NCI-H774 (cell line): ENCODE results near the gene MYH11.
A peak's percentile ranks its signal among the peaks of the same experiment; 100 is the strongest.

ENCODE experiments used
- DNase-seq: peaks from one replicate; lab custom pipeline; 2025; lab: John Stamatoyannopoulos, UW

Gene MYH11

DNA sequence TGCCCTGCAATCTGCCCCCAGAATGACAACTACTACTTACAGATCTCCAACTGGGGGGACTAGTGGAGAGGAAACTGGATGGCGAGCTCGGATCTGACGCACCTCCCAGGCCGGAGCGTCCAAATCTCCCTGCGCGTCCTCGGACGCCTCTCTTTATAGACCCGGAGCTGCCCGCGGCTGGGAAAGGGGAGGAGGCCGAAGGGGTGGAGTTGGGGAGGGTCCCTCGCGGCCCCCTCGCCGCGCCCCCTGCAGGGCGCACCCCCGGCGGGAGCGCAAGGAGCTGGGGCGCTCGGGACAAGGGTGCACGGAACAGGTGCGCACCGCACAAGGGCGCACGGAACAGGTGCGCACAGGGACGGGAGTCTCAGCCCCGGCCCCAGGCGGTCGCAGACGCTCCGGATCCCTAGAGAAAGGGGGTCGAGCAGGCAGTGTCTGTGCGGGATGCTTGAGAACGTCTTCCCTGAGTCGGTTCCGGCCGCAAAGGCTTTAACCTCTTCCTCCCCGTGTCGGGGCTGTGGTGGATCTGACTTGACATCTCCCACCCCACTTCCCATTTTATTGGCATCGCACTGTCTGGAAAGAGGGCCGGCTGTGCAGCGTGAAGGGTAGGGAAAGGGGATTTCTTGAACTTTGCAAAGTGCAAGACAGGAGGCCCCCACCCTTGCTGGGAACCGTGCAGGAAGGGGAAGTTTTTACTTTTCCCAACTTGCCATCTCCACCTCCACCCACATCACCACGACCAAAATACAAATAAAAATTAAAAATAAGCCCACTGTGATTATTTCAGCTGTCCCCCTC is at the start of gene MYH11:
MYH11 (minus strand) TSS at position 128 of the 798 bp plus-strand sequence. CDS start 18,776 bp downstream, outside the sequence.
- no peak for DNase-seq

DNA sequence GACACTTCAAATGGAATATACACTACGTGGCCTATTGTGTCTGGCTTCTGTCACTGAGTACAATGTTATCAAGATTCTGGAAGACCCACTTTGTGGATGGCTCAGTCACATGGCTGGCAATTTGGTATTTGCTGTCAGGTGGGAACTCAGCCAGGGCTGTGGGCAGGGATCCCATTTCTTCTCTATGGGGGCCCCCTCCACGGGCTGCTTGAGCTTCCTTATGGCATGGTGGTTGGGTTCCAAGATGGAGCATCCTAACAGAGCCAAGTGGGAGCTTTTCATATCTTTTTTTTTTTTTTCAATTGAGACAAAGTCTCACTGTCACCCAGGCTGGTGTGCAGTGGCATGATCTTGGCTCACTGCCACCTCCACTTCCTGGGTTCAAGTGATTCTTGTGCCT is 49.6 kb upstream of the MYH11 start:
- DNase-seq = no peak

DNA sequence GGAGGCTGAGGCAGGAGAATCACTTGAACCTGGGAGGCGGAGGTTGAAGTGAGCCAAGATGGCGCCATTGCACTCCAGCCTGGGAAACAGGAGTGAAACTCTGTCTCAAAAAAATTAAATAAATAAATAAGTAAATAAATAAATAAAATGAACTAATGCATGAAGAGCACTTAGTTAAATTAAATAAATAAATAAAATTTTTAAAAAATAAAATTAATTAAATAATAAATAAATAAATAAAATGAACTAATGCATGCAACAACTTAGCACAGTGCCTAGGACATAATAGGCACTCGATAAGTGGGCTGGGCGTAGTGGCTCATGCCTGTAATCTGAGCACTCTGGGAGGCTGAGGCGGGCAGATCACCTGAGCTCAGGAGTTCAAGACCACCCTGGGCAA is 47.1 kb upstream of the MYH11 start:
- DNase-seq = no peak

DNA sequence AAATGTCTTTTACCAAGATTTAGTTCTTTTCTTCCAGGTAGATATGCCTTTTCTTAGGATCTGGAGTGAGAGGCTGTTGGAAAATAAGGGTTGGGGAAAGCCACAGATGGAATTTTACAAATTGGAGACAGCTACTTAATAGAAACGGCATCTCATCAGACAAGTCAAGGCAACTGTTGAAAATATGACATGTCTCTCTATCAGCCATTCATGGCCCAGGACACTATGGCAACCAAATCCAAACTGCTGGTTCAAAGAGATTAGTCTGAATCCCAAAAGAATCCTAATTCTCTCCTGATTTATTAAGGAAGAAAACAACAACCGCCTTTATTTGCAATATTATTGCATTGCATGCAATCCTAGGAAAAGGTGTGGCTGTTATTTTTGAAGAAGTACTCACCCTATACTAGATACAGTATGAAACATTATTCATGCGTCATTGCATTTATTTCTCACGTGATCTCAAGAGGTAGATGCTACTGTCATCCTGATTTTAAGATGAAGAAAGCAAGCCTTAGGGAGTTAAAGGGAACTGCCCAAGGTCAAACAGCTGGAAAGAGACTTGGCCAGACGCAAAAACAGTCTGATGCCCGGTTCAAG is 44.2 kb upstream of the MYH11 start:
- DNase-seq = no peak

DNA sequence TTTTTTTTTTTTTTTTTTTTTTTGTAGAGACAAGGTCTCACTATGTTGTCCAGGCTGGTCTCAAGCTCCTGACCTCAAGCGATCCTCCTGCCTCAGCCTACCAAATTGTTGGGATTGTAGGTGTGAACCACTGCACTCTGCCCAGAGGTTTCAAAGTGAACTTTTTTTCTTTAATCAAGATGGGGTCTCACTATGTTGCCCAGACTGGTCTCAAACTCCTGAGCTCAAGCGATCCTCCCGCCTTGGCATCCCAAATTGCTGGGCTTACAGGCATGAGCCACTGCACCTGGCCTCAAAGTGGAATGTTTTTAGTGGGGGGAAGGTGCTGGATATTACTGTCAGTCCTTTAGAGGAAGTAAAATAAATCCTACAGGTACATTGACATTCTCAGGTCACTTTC is 43.5 kb upstream of the MYH11 start:
- no peak for DNase-seq

DNA sequence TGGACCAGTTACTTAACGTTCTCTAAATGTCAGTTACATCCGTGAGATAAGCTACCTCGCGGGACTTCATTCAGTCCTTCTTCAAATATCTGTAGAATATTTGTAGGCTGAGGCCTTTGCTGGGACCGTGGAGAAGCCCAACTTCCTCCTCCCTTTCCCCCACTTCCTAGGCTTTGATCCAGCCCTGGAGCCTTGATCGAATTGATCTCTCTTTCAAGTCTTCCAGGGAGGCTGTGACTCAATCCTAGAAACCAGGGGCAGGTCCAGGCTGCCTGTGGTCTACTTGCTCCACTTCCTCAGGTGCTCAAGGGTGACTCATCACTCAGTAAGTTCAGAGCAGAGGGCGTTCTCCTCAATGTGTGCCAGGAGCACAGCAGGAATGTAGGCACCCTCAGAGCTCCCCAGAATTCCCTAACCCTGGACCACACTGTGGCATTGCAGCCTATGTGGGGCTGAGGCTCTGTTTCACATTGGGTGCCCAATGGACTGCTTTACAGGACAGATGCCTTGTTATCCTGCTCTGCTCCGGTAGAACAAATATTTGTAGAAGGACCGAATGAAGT is 42.8 kb upstream of the MYH11 start:
- DNase-seq = no peak

DNA sequence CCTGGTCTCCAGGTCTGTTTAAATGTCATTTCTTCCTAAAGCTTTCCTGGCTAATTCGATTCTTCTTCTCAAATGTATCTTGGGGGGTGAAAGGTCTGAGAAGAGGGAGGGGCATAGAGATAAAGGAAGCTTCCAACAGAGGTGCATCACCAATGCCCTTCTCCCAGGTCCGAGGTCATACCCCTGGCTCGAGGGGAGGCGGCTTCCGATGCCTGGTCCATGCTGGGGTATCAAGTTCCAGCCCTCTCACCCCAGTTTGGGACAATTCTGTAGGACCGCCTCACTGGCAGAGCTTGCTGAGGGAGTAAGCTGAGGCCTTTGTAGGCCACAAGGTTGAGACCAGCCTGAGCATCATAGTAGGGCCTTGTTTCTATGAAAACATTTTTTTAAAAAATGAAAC is 41.8 kb upstream of the MYH11 start:
- no peak for DNase-seq

DNA sequence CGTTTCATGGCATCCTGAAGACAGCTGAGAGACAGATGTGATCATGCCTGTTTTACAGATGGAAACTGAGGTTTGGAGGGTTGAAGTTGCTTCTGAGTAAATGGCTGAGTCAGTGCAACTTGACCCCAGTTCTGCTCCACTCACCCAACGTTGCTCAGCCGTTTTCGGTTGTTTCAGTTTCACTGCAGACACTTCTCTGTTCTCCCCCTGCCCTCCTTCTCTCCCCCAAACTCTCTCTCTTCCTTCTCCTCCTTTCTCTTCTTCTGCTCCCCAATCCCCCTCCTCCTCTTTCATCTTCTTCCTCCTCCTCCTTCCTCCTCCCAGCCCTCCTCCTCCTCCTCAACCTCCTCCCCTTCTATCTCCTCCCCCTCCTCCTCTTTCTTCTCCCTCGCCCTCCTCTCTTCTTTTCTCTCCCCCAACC is 41.0 kb upstream of the MYH11 start:
- DNase-seq = no peak

DNA sequence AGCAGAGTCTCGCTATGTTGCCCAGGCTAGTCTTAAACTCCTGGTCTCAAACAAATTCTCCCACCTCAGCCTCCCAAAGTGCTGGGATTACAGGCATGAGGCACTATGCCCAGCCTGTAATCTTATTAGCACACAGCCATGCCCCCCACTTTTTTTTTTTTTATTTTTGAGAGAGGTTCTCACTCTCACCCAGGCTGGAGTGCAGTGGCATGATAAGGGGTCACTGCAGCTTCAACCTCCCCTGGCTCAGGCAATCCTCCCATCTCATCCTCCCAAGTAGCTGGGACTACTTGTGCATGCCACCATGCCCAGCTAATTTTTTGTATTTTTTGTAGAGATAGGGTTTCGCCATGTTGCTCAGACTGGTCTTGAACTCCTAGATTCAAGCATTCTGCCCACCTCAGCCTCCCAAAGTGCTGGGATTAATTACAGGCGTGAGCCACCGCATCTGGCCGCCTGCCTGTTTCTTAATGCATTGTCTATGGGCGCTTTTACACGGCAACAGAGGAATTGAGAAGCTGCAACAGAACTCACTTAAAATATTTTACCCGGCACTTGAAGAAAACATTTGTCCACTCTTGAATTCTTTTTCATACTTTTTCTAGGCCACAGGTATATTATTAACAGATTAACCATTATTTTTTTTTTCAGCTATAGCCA is 40.4 kb upstream of the MYH11 start:
- DNase-seq = no peak

DNA sequence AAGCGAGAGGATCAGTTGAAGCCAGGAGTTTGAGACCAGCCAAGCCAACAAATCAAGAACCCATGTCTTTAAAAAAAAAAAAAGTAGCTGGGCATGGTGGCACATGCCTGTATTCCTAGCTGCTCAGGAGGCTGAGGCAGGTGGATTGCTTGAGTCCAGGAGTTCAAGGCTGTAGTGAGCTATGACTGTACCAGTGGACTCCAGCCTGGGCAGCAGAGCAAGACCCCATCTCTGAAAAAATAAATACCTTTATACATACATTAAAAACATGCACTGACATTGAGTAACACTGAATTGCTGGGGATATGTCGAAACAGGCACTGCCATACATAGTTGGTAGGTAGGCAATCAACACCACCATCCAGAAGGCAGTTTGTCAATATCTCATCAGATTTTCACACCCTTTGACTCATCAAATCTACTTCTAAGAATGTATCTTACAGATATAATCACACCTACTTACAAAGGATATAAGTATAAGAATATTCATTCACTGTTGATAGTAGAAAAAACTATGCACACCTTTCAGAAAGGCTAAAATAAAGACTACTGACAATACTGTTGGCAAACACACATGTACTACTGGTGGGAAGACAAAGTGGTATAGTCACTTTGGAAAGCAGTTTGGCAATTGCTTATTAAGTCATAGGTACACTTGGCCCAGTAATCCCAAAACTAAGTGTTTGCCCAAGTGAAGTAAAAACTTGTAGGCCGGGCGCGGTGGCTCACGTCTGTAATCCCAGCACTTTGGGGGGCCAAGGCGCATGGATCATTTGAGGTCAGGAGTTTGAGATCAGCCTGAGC is 37.9 kb upstream of the MYH11 start:
- DNase-seq = no peak

DNA sequence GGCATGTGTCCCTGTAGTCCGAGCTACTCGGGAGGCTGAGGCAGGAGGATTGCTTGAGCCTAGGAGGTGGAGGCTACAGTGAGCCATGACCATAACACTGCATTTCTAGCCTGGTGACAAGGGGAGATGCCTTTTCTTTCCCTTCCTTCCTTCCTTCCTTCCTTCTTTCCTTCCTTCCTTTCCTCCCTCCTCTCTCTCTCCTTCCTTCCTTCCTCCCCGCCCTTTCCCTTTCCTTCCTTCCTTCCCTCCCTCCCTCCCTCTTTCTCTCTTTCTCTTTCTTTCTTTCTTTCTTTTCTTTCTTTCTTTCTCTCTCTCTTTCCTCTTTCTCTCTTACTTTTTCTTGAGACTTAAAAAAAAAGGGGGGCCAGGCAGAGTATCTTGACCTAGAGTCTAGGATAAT is 34.7 kb upstream of the MYH11 start:
- no peak for DNase-seq

DNA sequence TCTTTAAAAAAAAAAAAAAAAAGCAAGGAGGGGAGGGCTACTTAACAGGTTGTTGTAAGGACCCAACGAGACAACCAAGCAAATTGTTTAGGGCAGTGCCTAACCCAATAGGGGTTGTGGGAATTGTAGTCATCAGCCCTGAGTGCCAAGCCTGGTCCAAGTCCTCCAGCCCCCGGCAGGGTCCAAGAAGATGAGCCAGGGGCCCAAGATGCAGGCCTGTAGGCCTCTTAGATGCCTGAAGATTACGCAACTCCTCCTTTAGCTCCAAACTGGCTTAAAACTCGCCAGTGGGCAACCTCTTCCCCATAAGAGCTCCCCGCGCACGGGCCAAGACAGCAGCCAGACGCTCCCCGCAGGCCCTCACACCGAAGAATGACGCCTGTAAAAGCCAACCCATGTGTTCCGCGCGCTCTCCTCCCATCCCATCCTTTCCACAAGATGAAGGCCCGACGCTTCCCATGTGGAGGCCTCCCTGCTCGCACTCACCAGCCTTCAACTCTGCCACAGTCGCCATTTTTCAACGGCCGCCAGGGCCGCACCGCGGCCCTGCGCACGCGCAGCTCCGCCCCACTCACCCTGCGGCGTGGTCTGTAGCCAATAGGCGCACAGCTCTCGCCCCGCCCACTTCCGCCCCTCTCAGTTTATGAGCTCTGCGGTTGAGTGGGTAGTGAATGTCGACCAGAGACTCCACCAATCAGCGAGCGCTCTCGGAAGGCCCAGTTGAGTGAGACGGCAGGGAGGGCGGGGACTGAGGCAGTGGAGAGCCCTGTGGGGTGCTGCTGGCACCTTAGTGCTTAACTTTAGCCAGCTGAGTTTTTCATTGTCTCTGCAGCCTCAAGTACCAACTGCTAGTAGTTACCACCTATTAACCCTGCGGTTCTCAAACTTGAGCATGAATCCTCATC is 31.5 kb upstream of the MYH11 start, which contains the start of gene CEP20:
CEP20 (minus strand) TSS at position 532 of the 905 bp plus-strand sequence; CDS start at position 514, 18 bp downstream.
- DNase-seq = peak; percentile 98

DNA sequence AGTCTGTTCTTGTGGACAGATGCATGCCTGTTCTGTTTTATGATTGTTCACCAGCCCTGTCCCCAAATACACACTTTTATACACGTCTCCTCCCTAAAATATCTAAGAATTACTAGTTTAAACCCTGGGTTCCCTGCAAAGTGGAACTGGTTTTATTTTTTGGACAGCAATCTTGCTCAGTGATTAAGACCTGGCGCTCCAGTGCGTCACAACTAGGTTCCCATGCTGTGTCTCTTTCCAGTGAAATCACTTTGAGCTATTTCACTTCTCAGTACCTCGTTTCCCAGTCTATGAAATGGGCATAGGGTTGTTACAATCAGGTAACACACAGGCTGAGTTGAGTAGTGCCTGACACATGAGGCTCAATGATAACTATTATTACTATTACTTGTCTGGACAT is 30.5 kb upstream of the MYH11 start:
- DNase-seq = no peak

DNA sequence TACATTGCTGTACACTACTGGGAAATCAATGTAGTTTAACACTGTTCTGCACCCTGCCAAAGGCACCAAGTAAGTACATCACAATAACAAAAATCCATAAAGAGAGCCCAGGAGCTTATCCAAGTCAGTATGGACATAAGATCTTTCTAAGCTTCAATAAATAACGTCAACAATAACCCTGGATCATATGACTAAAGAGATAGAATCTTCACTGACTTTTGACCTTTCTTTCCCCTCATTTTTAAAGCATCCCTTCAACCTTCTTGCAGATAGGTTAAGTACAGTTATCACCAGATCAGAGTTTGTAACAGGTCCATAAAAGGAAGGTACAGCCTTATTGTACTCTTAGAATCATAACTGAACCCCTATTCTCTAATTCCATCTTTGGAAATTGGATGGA is 29.2 kb upstream of the MYH11 start:
- no peak for DNase-seq

DNA sequence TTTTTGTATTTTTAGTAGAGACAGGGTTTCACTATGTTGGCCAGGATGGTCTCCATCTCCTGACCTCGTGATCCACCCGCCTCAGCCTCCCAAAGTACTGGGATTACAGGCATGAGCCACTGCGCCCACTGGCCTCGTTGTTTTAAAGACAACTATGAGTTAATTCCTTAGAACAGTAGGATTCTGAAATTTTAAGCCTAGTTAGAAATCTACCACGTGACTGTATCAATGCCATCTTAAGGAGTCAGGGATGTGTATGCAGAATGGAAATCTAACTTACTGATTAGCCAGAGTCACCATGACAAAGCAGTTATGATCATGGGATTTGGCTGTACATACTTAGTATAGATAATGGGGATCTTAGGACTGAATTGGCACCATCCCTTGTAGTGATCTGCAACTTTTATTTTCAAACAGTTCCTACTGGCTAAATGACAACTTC is 28.8 kb upstream of the MYH11 start:
- no peak for DNase-seq

DNA sequence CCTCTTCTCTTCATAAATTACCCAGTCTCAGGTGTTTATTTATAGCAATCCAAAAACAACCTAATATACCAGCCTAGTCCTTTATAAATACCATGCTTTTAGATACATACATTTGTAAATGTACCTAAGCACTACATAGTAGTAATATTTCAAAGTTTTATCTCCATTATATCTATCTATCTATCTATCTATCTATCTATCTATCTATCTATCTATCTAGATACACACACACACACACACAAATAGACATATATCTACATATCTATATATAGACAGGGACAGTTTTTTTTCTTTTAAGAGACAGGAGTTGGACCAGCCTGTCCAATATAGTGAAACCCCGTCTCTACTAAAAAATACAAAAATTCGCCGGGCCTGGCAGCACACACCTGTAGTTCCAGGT is 25.7 kb upstream of the MYH11 start:
- no peak for DNase-seq

DNA sequence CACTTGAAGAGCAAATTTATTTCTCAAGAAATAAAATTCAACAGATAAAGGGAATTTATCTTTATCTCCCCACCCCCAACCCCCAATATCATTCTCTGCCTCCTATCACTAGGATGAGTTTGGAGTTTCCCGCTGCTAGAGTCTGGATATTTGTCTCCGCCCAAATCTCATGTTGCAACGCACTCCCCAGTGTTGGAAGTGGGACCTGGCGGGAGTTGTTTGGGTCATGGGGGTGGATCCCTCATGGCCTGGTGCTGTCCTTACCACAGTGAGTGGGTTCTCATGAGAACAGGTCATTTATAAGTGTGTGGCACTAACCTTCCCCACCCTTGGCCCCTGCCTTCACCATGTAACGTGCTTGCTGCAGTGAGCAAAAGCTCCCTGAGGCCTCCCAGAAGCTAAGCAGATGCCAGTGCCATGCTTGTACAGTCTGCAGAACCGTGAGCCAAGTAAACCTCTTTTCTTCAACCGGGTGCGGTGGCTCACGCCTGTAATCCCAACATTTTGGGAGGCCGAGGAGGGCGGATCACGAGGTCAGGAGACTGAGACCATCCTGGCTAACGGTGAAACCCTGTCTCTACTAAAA is 25.1 kb upstream of the MYH11 start:
- no peak for DNase-seq

DNA sequence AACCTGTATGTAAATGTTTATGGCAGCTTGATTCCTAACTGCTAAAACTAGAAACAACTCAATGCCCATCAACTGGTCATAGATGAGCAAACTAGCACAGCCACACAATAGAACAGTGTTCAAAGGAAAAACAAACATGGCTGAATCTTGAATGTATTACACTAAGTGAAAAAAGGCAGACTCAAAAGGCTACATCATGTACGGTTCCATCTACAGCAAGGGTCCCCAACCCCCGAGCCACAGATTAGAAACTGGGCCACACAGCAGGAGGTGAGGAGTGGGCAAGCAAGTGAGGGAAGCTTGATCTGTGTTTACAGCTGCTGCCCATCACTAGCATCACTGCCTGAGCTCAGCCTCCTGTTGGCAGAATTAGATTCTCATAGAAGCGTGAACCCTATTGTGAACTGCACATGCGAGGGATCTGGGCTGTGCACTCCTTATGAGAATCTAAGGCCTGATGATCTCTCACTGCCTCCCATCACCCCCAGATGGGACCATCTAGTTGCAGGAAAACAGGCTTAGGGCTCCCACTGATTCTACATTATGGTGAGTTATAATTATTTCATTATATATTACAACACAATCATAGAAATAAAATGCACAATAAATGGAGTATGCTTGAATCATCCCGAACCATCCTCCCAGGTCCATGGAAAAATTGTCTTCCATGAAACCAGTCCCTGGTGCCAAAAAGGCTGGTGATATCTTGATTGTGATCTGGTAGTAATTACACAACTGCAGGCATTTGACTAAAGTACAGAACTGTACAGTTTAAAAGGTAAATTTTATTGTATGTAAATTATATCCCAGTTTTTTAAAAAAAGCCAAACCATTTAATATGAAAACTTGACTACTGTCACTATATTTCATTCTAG is 23.8 kb upstream of the MYH11 start:
- DNase-seq = no peak

DNA sequence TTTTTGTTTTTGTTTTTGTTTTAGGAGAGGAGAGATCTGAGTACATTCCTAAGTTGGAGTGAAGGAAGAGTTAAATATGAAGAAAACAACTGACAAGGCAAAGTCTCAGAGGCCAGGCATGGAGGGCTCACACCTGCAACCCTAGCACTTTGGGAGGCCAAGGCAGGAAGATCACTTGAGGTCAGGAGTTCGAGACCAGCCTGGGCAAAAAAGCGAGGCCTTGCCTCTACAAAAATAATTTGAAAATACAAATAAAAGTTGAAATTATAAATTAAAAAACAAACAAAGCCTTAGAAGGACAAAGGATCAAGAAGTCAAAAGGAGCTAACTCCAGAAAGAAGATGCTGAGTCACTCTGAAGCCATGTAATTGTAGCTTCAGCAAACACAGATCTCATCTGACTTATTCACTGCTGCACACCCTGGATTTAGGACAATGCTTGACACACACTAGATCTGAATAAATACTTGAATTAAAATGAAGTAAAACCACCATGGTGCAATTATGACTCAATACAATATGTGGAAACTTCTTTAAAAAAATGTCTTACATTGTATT is 22.5 kb upstream of the MYH11 start:
- peak; percentile 28 for DNase-seq
